H1 (cell line): ENCODE measurements around the gene UBR2. TPM values are rescaled to one million over a fixed set of nuclear protein-coding genes. Genes with fewer than 3 reads are reported as not detected.

Experiments
- CTCF ChIA-PET: fragments of 300-600 bp; sonication (Branson Sonifier 250); formaldehyde crosslinking; loops from one replicate; lab custom pipeline; 2021; ENCODE audit not compliant: partially characterized antibody; lab: Charles Lee
- POLR2A ChIA-PET: fragments of 300-600 bp; sonication (Branson Sonifier 250); formaldehyde crosslinking; loops from one replicate; lab custom pipeline; 2021; ENCODE audit warnings: inconsistent platforms; ENCODE audit not compliant: partially characterized antibody; lab: Charles Lee
- DNase-seq, 2 experiments: peaks; one replicate each; pipeline versions ENCODE4 v3.0.0 to v3.0.0-alpha.2; 2010 to 2022; ENCODE audit warnings: low spot score in 2 of 2, low read depth in 1 of 2, mixed read lengths in 1 of 2
- FAIRE-seq: peaks from 2 replicates; lab custom pipeline; 2011; peaks lifted over from hg19 to GRCh38; lab: Jason Lieb, UNC
- H2AFZ ChIP-seq: 2 replicates; pipeline ENCODE4 v1.8.1; 2012; ENCODE audit warnings: low read length, inconsistent platforms
- H2AK5ac ChIP-seq: 2 replicates; pipeline ENCODE4 v1.6.1; 2013; ENCODE audit warnings: low read depth, low read length
- H2BK120ac ChIP-seq: replicated peaks from 2 replicates; pipeline ENCODE3; 2013; ENCODE audit warnings: low read depth, low read length, inconsistent platforms
- H2BK12ac ChIP-seq: 2 replicates; pipeline ENCODE4 v1.6.1; 2013; ENCODE audit warnings: low read depth, low read length
- H2BK15ac ChIP-seq: 2 replicates; pipeline ENCODE4 v1.6.1; 2013; ENCODE audit warnings: low read length
- H2BK20ac ChIP-seq: 2 replicates; pipeline ENCODE4 v1.6.1; 2013; ENCODE audit warnings: low read length
- H2BK5ac ChIP-seq: 2 replicates; pipeline ENCODE4 v1.6.1; 2013; ENCODE audit warnings: low read depth, low read length
- H3K14ac ChIP-seq: 2 replicates; pipeline ENCODE4 v1.6.1; 2013; ENCODE audit warnings: inconsistent platforms; ENCODE audit not compliant: insufficient read length
- H3K18ac ChIP-seq: 2 replicates; pipeline ENCODE4 v1.6.1; 2013; ENCODE audit warnings: low read length; ENCODE audit errors: extremely low read depth
- H3K23ac ChIP-seq: 2 replicates; pipeline ENCODE4 v1.6.1; 2013; ENCODE audit warnings: inconsistent platforms; ENCODE audit not compliant: insufficient read length
- H3K23me2 ChIP-seq: 2 replicates; pipeline ENCODE4 v1.6.1; 2013; ENCODE audit warnings: low read depth, low read length
- H3K27ac ChIP-seq: 2 replicates; pipeline ENCODE4 v1.6.1; 2011; ENCODE audit warnings: low read depth, low read length, inconsistent platforms
- H3K27me3 ChIP-seq, 4 experiments: replicated peaks in 1 of 4; 1 replicate in 1 of 4; 2 replicates in 3 of 4; pipeline versions ENCODE4 v1.6.1 to v1.8.1; 2011 to 2013; ENCODE audit warnings: low read length in 3 of 4, mild to moderate bottlenecking in 3 of 4, inconsistent platforms in 2 of 4, mixed read lengths in 2 of 4, moderate library complexity in 1 of 4; ENCODE audit not compliant: control insufficient read depth in 3 of 4, insufficient read depth in 3 of 4; ENCODE audit errors: extremely low read depth in 1 of 4
- H3K36me3 ChIP-seq, 4 experiments: 2 replicates each; pipeline versions ENCODE4 v1.6.1 to v1.8.1; 2011 to 2013; ENCODE audit warnings: mild to moderate bottlenecking in 4 of 4, low read length in 3 of 4, moderate library complexity in 2 of 4, control low read depth in 1 of 4, inconsistent platforms in 1 of 4; ENCODE audit not compliant: insufficient read depth in 4 of 4, control insufficient read depth in 2 of 4
- H3K4ac ChIP-seq: replicated peaks from 2 replicates; pipeline ENCODE3; 2013; ENCODE audit warnings: low read length, low read depth, mixed read lengths, inconsistent platforms; ENCODE audit not compliant: insufficient read length
- H3K4me1 ChIP-seq, 4 experiments: replicated peaks in 1 of 4; 1 replicate in 1 of 4; 2 replicates in 3 of 4; pipeline versions ENCODE4 v1.6.1 to v1.8.1; 2011 to 2013; ENCODE audit warnings: low read length in 3 of 4, inconsistent platforms in 2 of 4, mixed read lengths in 1 of 4; ENCODE audit not compliant: insufficient read depth in 4 of 4, control insufficient read depth in 3 of 4
- H3K4me2 ChIP-seq, 2 experiments: 2 replicates each; pipeline versions ENCODE4 v1.6.1 to v1.8.1; 2011 to 2013; ENCODE audit warnings: low read depth in 2 of 2, low read length in 2 of 2, control low read depth in 1 of 2, inconsistent platforms in 1 of 2, mild to moderate bottlenecking in 1 of 2; ENCODE audit not compliant: insufficient read depth in 1 of 2
- H3K4me3 ChIP-seq, 4 experiments: fragments of 200-600, 300-600 bp in 1 of 4; sonication (generic), shearing (Covaris generic), sonication (Bioruptor Twin) in 1 of 4; 2 replicates each; pipeline versions ENCODE4 v1.5.1 to v1.8.1; 2011 to 2016; ENCODE audit warnings: low read length in 4 of 4, low read depth in 3 of 4, control low read depth in 2 of 4, inconsistent platforms in 2 of 4, mild to moderate bottlenecking in 2 of 4, mixed read lengths in 1 of 4, moderate library complexity in 1 of 4; ENCODE audit not compliant: insufficient read depth in 2 of 4; ENCODE audit errors: extremely low read depth in 1 of 4
- H3K56ac ChIP-seq: replicated peaks from 2 replicates; pipeline ENCODE3; 2013; ENCODE audit warnings: low read depth, mild to moderate bottlenecking, mixed read lengths, low read length, inconsistent platforms; ENCODE audit not compliant: insufficient read length
- H3K79me1 ChIP-seq: 2 replicates; pipeline ENCODE4 v1.6.1; 2013; ENCODE audit warnings: low read depth, low read length, control low read depth
- H3K79me2 ChIP-seq, 2 experiments: 2 replicates each; pipeline versions ENCODE4 v1.6.1 to v1.8.1; 2012 to 2013; ENCODE audit warnings: low read length in 2 of 2, mild to moderate bottlenecking in 2 of 2, inconsistent platforms in 1 of 2; ENCODE audit not compliant: insufficient read depth in 2 of 2, control insufficient read depth in 1 of 2
- H3K9ac ChIP-seq, 4 experiments: replicated peaks in 1 of 4; 1 replicate in 1 of 4; 2 replicates in 3 of 4; pipeline versions ENCODE4 v1.6.1 to v1.8.1; 2011 to 2013; ENCODE audit warnings: low read depth in 3 of 4, low read length in 3 of 4, control low read depth in 2 of 4, mild to moderate bottlenecking in 2 of 4, moderate library complexity in 2 of 4, inconsistent platforms in 1 of 4; ENCODE audit errors: extremely low read depth in 1 of 4
- H3K9me3 ChIP-seq, 2 experiments: 2 replicates each; pipeline versions ENCODE4 v1.6.1 to v1.8.1; 2012 to 2013; ENCODE audit warnings: mild to moderate bottlenecking in 2 of 2, moderate library complexity in 2 of 2, control low read depth in 1 of 2, inconsistent platforms in 1 of 2, low read depth in 1 of 2, low read length in 1 of 2, mixed read lengths in 1 of 2; ENCODE audit not compliant: insufficient read depth in 2 of 2
- H4K20me1 ChIP-seq, 2 experiments: replicated peaks in 1 of 2; 2 replicates each; pipeline versions ENCODE3 to v1.8.1; 2011 to 2013; ENCODE audit warnings: inconsistent platforms in 2 of 2, low read length in 2 of 2, mild to moderate bottlenecking in 1 of 2; ENCODE audit not compliant: insufficient read depth in 2 of 2, control insufficient read depth in 1 of 2
- H4K5ac ChIP-seq: 2 replicates; pipeline ENCODE4 v1.6.1; 2013; ENCODE audit warnings: low read length, low read depth, mixed read lengths, inconsistent platforms; ENCODE audit not compliant: insufficient read length
- H4K8ac ChIP-seq: 2 replicates; pipeline ENCODE4 v1.8.0; 2013; ENCODE audit warnings: mild to moderate bottlenecking, moderate library complexity, low read length, inconsistent platforms; ENCODE audit not compliant: insufficient read depth; ENCODE audit errors: extremely low read depth
- H4K91ac ChIP-seq: replicated peaks from 2 replicates; pipeline ENCODE3; 2013; ENCODE audit warnings: low read length, mixed read lengths, inconsistent platforms; ENCODE audit not compliant: insufficient read length
- CBX5 ChIP-seq: fragments of 300-800, 300-1000 bp; sonication (generic); IDR thresholded peaks from 2 replicates; pipeline ENCODE4 v1.7.1; 2016; ENCODE audit warnings: antibody characterized with exemption, low read length, low read depth
- POLR2A ChIP-seq, 2 experiments: IDR thresholded peaks; 1 replicate in 1 of 2; 2 replicates in 1 of 2; pipeline ENCODE4 v1.6.1; 2011; ENCODE audit warnings: low read depth in 2 of 2, low read length in 2 of 2, mild to moderate bottlenecking in 2 of 2; ENCODE audit errors: control extremely low read depth in 1 of 2
- WGBS, 2 experiments: shearing (Covaris generic) in 1 of 2; methylation state at CpG; one replicate each; pipeline versions ENCODE4 v1.1.6 to v1.1.7; 2013 to 2015; ENCODE audit warnings: low lambda C conversion rate in 2 of 2, mixed read lengths in 2 of 2, inconsistent platforms in 1 of 2, low coverage in 1 of 2, missing lambda C conversion rate in 1 of 2; ENCODE audit not compliant: insufficient replicate concordance in 2 of 2, insufficient coverage in 1 of 2, insufficient read length in 1 of 2; ENCODE audit errors: extremely low coverage in 1 of 2, missing lambda C conversion rate in 1 of 2; 5-methylcytosine and 5-hydroxymethylcytosine counted together
- polyA plus RNA-seq, 7 experiments: library from polyadenylated mRNA; depleted of rRNA in 3 of 7; stranded (reverse) in 5 of 7; unstranded in 2 of 7; fragments of >200 nt in 5 of 7; fragments of 200-250 nt in 2 of 7; gene quantifications; 1 replicate in 5 of 7; 2 replicates in 1 of 7; 4 replicates in 1 of 7; pipeline versions ENCODE4 v1.2.1 to v1.2.3, GENCODE V29; 2011 to 2013; ENCODE audit warnings: missing spikeins in 2 of 7, mixed read lengths in 2 of 7
- total RNA-seq: library from RNA; stranded (reverse); fragmentation: NEBNext Ultra II Directional; extraction: Animal tissue kit (Norgen Biotek cat#: 25700); gene quantifications from 2 replicates; pipeline ENCODE4 v1.2.1, GENCODE V29; 2021

UBR2 gene
- total and polyA plus RNA-seq, 2 of the 8 experiments (the other 6 are each of a cell fraction or from before 2014, with no cell fraction given), result 6.5 to 19.5 TPM

- H3K4ac ChIP-seq, result no peak overlapping the region
- H3K27me3 ChIP-seq, result no peaks in the 10 kb centered on the region; a peak in 1 of 7 replicates
- H3K36me3 ChIP-seq, result no peaks in the 10 kb centered on the region
- no peak overlapping the region for H3K4me2 ChIP-seq
- H3K23me2 ChIP-seq, result peaks cover 2% of the 10 kb centered on the region; the same call in 1 of the 2 replicates
- ChIA-PET CTCF (interaction anchor here (0.6 to 1.8 kb wide), 5 partner anchors 18 to 1455 kb away, joined by 3 to 4 read pairs (median 3); no protein-coding TSS in a partner anchor), POLR2A (no interaction called here)
- no peak overlapping the region for H2BK15ac ChIP-seq
- H2AFZ ChIP-seq, result no peak overlapping the region
- H2BK120ac ChIP-seq, result no peak overlapping the region
- no peak overlapping the region for H4K5ac ChIP-seq
- peaks cover 5 to 6% of the 10 kb centered on the region in 2 experiments; a peak in 1 of 4 replicates for H3K9me3 ChIP-seq
- no peak overlapping the region for H2BK20ac ChIP-seq
- no peaks in the 10 kb centered on the region for H3K79me2 ChIP-seq
- no peak overlapping the region for H4K91ac ChIP-seq
- 91% methylated on average over 7 of the region's 7 CpGs; no CpG with 5 or more reads in 1 of the 2 experiments for WGBS, 2 experiments
- H2BK5ac ChIP-seq, result no peak overlapping the region
- no peak overlapping the region for H3K4me3 ChIP-seq
- no peak overlapping the region for H3K27ac ChIP-seq
- FAIRE-seq, result no peak
- H3K56ac ChIP-seq, result no peak overlapping the region
- no peak for DNase-seq
- H2BK12ac ChIP-seq, result no peak overlapping the region
- no peak overlapping the region for H4K8ac ChIP-seq
- no peak overlapping the region for H3K14ac ChIP-seq
- no peaks in the 10 kb centered on the region for H4K20me1 ChIP-seq
- H3K79me1 ChIP-seq, result no peaks in the 10 kb centered on the region
- H3K23ac ChIP-seq, result no peak overlapping the region
- no peak overlapping the region for H2AK5ac ChIP-seq
- no peak overlapping the region for H3K18ac ChIP-seq
- TF ChIP-seq CBX5, result no peak
- TF ChIP-seq POLR2A (IDR thresholded peaks at IDR 0.05; ENCODE audit: control extremely low read depth in 1 of 2, low read depth in 2 of 2, low read length in 2 of 2), result no peak
- TF ChIP-seq, all 59 proteins: peak for 0
- H3K4me1 ChIP-seq, result peaks cover 2 to 11% (median 7%) of the 10 kb centered on the region in 4 experiments; a peak in 5 of 7 replicates
- H3K9ac ChIP-seq, result no peak overlapping the region
Observed at GRCh38 chr6:42707595-42707994, 143.8 kb downstream of the UBR2 start.
